GM06990 (cell line): ENCODE data around the gene HPDL.

ENCODE experiments used
- DNase-seq: peaks from one replicate; pipeline ENCODE4 v3.0.0-alpha.2; 2011; ENCODE audit not compliant: insufficient read length; ENCODE audit errors: extremely low read depth
- H3K27me3 ChIP-seq: replicated peaks from 2 replicates; pipeline ENCODE4 v1.6.0; 2011; ENCODE audit warnings: low read length; ENCODE audit not compliant: control insufficient read depth, insufficient read depth
- H3K36me3 ChIP-seq: 2 replicates; pipeline ENCODE4 v1.5.1; 2011; ENCODE audit warnings: low read length; ENCODE audit not compliant: control insufficient read depth, insufficient read depth
- H3K4me3 ChIP-seq: replicated peaks from 2 replicates; pipeline ENCODE4 v1.5.1; 2011; ENCODE audit warnings: low read depth, mild to moderate bottlenecking, control low read depth, low read length
- TF ChIP-seq, protein P1 (sequence below): IDR thresholded peaks from 2 replicates; pipeline ENCODE4 v1.5.1; 2011; ENCODE audit warnings: low read length, control low read depth, mild to moderate bottlenecking, inconsistent platforms; ENCODE audit not compliant: insufficient read depth, poor library complexity, severe bottlenecking

HPDL gene

GRCh38 chr1:45348966-45349677 lies 22.4 kb downstream of the HPDL start:
- no peak overlapping the region for H3K4me3 ChIP-seq
- TF ChIP-seq, protein P1, sequence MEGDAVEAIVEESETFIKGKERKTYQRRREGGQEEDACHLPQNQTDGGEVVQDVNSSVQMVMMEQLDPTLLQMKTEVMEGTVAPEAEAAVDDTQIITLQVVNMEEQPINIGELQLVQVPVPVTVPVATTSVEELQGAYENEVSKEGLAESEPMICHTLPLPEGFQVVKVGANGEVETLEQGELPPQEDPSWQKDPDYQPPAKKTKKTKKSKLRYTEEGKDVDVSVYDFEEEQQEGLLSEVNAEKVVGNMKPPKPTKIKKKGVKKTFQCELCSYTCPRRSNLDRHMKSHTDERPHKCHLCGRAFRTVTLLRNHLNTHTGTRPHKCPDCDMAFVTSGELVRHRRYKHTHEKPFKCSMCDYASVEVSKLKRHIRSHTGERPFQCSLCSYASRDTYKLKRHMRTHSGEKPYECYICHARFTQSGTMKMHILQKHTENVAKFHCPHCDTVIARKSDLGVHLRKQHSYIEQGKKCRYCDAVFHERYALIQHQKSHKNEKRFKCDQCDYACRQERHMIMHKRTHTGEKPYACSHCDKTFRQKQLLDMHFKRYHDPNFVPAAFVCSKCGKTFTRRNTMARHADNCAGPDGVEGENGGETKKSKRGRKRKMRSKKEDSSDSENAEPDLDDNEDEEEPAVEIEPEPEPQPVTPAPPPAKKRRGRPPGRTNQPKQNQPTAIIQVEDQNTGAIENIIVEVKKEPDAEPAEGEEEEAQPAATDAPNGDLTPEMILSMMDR = no peak
- no peaks in the 10 kb centered on the region for H3K27me3 ChIP-seq
- H3K36me3 ChIP-seq = peaks cover 9% of the 10 kb centered on the region
- DNase-seq = no peak

DNA sequence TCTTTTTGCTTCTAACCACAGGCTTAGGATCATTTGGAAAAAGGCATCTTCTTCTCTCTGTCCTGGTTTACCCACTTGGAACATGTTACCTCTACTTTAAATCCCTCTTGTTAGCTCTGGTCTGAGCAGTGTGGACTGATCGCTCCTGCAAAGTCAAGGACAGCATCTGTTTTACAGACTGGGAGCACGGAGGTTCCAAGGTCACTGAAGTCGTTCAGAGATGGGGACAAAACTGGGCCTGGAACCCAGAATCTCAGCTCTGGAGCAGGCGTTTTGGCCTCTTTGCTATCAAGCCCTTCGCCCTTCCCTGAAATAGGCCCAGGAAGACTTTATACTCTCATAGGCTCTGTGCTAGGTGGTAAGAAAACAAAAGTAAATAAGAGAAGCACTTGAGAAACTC lies 24.8 kb downstream of the HPDL start:
- no peak overlapping the region for H3K4me3 ChIP-seq
- DNase-seq = no peak
- no peaks in the 10 kb centered on the region; the same call in none of the 2 replicates for H3K36me3 ChIP-seq
- TF ChIP-seq, protein P1 = no peak
- H3K27me3 ChIP-seq = no peaks in the 10 kb centered on the region

GRCh38 chr1:45353685-45354084 lies 27.0 kb downstream of the HPDL start:
- Histone ChIP-seq H3K36me3 (no peaks in the 10 kb centered on the region), H3K4me3 (no peak overlapping the region), H3K27me3 (no peaks in the 10 kb centered on the region)
- no peak for DNase-seq
- TF ChIP-seq, protein P1 = no peak

DNA sequence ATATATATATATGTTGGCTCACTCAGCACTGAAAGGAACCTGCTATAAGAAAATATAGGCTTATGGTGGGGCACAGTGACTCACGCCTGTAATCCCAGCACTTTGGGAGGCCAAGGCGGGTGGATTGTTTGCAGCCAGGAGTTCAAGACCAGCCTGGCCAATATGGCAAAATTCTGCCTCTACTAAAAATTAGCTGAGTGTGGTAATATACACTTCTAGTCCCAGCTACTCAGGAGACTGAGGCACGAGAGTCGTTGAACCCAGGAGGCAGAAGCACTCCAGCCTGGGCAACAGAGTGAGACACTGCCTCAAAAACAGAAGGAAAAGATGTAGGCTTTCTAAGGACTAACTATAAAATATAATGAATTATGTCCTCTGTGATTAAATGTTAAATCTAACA lies 28.1 kb downstream of the HPDL start:
- Histone ChIP-seq H3K36me3 (no peaks in the 10 kb centered on the region), H3K4me3 (no peak overlapping the region), H3K27me3 (no peaks in the 10 kb centered on the region)
- TF ChIP-seq, protein P1 = no peak
- DNase-seq = no peak

GRCh38 chr1:45355683-45356082 lies 29.0 kb downstream of the HPDL start:
- Histone ChIP-seq H3K27me3 (no peaks in the 10 kb centered on the region), H3K4me3 (no peak overlapping the region), H3K36me3 (no peaks in the 10 kb centered on the region)
- no peak for DNase-seq
- TF ChIP-seq, protein P1 = no peak

DNA sequence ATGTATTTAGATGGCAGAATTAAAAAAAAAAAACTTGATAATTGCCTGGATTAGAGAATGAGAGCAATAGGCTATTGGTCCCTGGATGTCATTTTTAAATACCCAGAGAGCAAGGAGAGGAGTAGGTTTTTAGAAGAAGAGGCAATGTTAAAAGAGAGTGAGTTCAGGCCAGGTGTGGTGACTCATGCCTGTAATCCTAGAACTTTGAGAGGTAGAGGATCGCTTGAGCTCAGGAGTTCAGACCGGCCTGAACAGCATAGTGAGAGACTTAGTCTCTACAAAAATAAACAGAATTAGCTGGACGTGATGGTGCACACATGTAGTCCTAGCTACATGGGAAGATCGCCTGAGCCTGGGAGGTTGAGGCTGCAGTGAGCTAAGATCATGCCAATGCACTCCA lies 29.5 kb downstream of the HPDL start:
- no peak overlapping the region for H3K4me3 ChIP-seq

More for the DNA sequence above, 29.5 kb downstream of the HPDL start:
- no peaks in the 10 kb centered on the region for H3K36me3 ChIP-seq
- TF ChIP-seq, protein P1 = no peak
- no peak for DNase-seq
- H3K27me3 ChIP-seq = no peaks in the 10 kb centered on the region
